CD8-positive, alpha-beta memory T cell (primary cell): ENCODE results near the gene PRR19. TPM values are rescaled to one million over a fixed set of nuclear protein-coding genes. Genes with fewer than 3 reads are reported as not detected.
A peak's percentile ranks its signal among the peaks of the same experiment; 100 is the strongest.

Experiments
- CTCF ChIA-PET: fragments of 350-600 bp; sonication (Branson Sonifier 250); formaldehyde crosslinking; loops from one replicate; lab custom pipeline; 2021; ENCODE audit warnings: antibody characterized with exemption; lab: Charles Lee
- POLR2A ChIA-PET: fragments of 350-600 bp; sonication (Branson Sonifier 250); formaldehyde crosslinking; loops from one replicate; lab custom pipeline; 2021; ENCODE audit warnings: antibody characterized with exemption; lab: Charles Lee
- DNase-seq, 5 donors: peaks; one replicate each; pipeline versions ENCODE4 v3.0.0 to v3.0.0-alpha.2; 2020 to 2022; ENCODE audit warnings: mixed read lengths in 1 of 5
- H3K27ac ChIP-seq: one replicate; pipeline ENCODE4 v1.7.0; 2013; ENCODE audit warnings: low read depth, mild to moderate bottlenecking, low read length, moderate library complexity
- H3K27me3 ChIP-seq: 2 replicates; pipeline ENCODE4 v1.7.0; 2013; ENCODE audit warnings: low read length, mild to moderate bottlenecking; ENCODE audit not compliant: insufficient read depth, poor library complexity, severe bottlenecking
- H3K36me3 ChIP-seq: 2 replicates; pipeline ENCODE4 v1.7.0; 2013; ENCODE audit warnings: mild to moderate bottlenecking, low read length, moderate library complexity; ENCODE audit not compliant: insufficient read depth
- H3K4me1 ChIP-seq: 2 replicates; pipeline ENCODE4 v1.7.0; 2013; ENCODE audit warnings: mild to moderate bottlenecking, low read length, moderate library complexity; ENCODE audit not compliant: insufficient read depth
- H3K4me3 ChIP-seq: 2 replicates; pipeline ENCODE4 v1.7.0; 2013; ENCODE audit warnings: mild to moderate bottlenecking, low read length
- H3K9me3 ChIP-seq: 2 replicates; pipeline ENCODE4 v1.7.0; 2013; ENCODE audit warnings: mild to moderate bottlenecking, low read length
- H3K27ac Mint-ChIP-seq, 8 donors: one replicate each; pipeline ENCODE4 v1.8.0; 2020 to 2021; ENCODE audit warnings: mixed read lengths in 8 of 8, mild to moderate bottlenecking in 6 of 8, inconsistent platforms in 3 of 8, moderate library complexity in 3 of 8
- H3K27me3 Mint-ChIP-seq, 2 donors: one replicate each; pipeline ENCODE4 v1.8.0; 2020 to 2021; ENCODE audit warnings: mixed read lengths in 2 of 2, mild to moderate bottlenecking in 1 of 2, moderate library complexity in 1 of 2
- H3K36me3 Mint-ChIP-seq, 3 donors: one replicate each; pipeline ENCODE4 v1.8.0; 2020 to 2021; ENCODE audit warnings: mixed read lengths in 3 of 3, inconsistent platforms in 1 of 3, mild to moderate bottlenecking in 1 of 3
- H3K4me1 Mint-ChIP-seq, 3 donors: one replicate each; pipeline ENCODE4 v1.8.0; 2020 to 2021; ENCODE audit warnings: mixed read lengths in 3 of 3, inconsistent platforms in 1 of 3, mild to moderate bottlenecking in 1 of 3
- H3K4me3 Mint-ChIP-seq, 7 donors: one replicate each; pipeline ENCODE4 v1.8.0; 2020 to 2021; ENCODE audit warnings: mixed read lengths in 7 of 7, mild to moderate bottlenecking in 6 of 7, moderate library complexity in 4 of 7, inconsistent platforms in 2 of 7
- H3K9me3 Mint-ChIP-seq, 5 donors: one replicate each; pipeline ENCODE4 v1.8.0; 2020 to 2022; ENCODE audit warnings: mixed read lengths in 5 of 5, mild to moderate bottlenecking in 3 of 5, moderate library complexity in 2 of 5, inconsistent platforms in 1 of 5
- polyA plus RNA-seq: library from polyadenylated mRNA; unstranded; fragments of 300-500 nt; fragmentation: Illumina TruSeq; gene quantifications from one replicate; pipeline ENCODE4 v1.2.3, GENCODE V29; 2021
- total RNA-seq, 2 experiments: library from RNA; stranded (reverse); gene quantifications; one replicate each; pipeline ENCODE4 v1.2.3, GENCODE V29; 2021

The PRR19 gene
- total and polyA plus RNA-seq, 3 experiments from 2014 or later: 0.64 to 1.0 (median 0.73) TPM

DNA sequence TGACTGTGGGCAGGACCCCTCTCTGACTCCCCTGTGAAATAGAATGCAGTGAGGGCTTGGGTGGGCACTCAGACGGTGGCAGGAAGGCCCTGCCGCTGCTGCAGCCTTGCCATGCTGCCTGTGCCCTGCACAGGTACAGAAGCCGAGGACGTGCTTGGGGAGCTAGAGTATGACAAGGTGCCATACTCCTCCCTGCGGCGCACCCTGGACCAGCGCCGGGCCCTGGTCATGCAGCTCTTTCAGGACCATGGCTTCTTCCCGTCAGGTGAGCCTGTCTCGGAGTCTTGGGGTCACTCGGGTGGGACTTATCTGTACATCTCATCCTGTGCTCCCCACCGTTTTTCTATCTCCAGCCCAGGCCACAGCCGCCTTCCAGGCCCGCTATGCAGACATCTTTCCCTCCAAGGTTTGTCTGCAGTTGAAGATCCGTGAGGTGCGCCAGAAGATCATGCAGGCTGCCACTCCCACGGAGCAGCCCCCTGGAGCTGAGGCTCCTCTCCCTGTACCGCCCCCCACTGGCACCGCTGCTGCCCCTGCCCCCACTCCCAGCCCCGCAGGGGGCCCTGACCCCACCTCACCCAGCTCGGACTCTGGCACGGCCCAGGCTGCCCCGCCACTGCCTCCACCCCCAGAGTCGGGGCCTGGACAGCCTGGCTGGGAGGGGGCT, 7.3 kb upstream of the PRR19 start:
- no peak overlapping the region for H3K27ac Mint-ChIP-seq
- ChIA-PET CTCF (interaction anchor here (1.0 to 2.9 kb wide), 3 partner anchors 14 to 162 kb away, joined by 3 to 16 read pairs (median 6); partner anchors contain the start of genes GSK3A and POU2F2), POLR2A (interaction anchor here (0.7 to 1.1 kb wide), 2 partner anchors 127 to 162 kb away, joined by 3 to 4 read pairs; partner anchors contain the start of gene POU2F2)
- H3K36me3 Mint-ChIP-seq: peaks cover 0 to 55% (median 2%) of the 10 kb centered on the region in 3 donors
- H3K27me3 Mint-ChIP-seq: no peaks in the 10 kb centered on the region
- peaks cover 5 to 13% (median 10%) of the 10 kb centered on the region in 3 donors for H3K4me1 Mint-ChIP-seq
- H3K27me3 ChIP-seq: no peaks in the 10 kb centered on the region
- no peaks in the 10 kb centered on the region for H3K4me1 ChIP-seq
- peaks cover 4% of the 10 kb centered on the region for H3K36me3 ChIP-seq
- DNase-seq: no peak
- H3K9me3 Mint-ChIP-seq: no peaks in the 10 kb centered on the region
- peak overlapping the region in 2 of 7 donors; percentile 10 to 36 for H3K4me3 Mint-ChIP-seq
- no peaks in the 10 kb centered on the region for H3K9me3 ChIP-seq
- H3K27ac ChIP-seq: no peak overlapping the region
- H3K4me3 ChIP-seq: no peak overlapping the region

DNA sequence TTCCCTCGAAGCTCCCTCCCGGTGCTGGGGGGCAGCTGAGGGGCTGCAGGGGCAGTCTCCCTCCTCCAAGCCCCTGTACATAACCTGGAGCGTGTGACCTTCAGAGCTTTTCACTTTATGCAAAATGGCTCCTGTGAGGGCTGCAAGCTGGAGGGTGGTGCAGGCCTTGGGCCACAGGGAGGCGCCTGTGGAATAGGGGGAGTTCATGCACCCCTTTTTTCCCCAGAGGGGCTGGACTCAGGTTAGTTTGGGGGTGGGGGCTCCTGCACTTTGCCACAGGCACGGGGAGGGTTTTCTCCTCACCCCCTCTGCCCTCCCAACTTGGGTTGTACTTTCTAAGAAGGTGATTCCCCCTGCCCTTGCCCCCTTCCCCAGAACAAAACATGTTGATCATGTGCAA, 6.6 kb upstream of the PRR19 start:
- Mint-ChIP-seq H3K27me3 (no peaks in the 10 kb centered on the region), H3K4me3 (no peak overlapping the region), H3K27ac (peak overlapping the region in 4 of 8 donors; percentile 6 to 61 (median 44)), H3K9me3 (no peaks in the 10 kb centered on the region), H3K36me3 (peaks cover 0 to 51% (median 2%) of the 10 kb centered on the region in 3 donors), H3K4me1 (peaks cover 5 to 16% (median 10%) of the 10 kb centered on the region in 3 donors)
- no peaks in the 10 kb centered on the region for H3K4me1 ChIP-seq
- DNase-seq: no peak
- no peak overlapping the region for H3K4me3 ChIP-seq
- no peaks in the 10 kb centered on the region for H3K36me3 ChIP-seq
- CTCF ChIA-PET: interaction anchor here (0.7 to 2.9 kb wide), 5 partner anchors 13 to 185 kb away, joined by 3 to 16 read pairs (median 5); partner anchors contain the start of genes GSK3A and POU2F2
- no peak overlapping the region for H3K27ac ChIP-seq
- no peaks in the 10 kb centered on the region for H3K27me3 ChIP-seq
- POLR2A ChIA-PET: interaction anchor here (1.1 kb wide), 1 partner anchor 163 kb away, joined by 3 read pairs; the partner anchor contains the start of gene POU2F2
- H3K9me3 ChIP-seq: no peaks in the 10 kb centered on the region

- H3K4me3 ChIP-seq: no peak overlapping the region
- H3K27ac ChIP-seq: no peak overlapping the region
- POLR2A ChIA-PET: interaction anchor here (0.9 to 1.1 kb wide), 2 partner anchors 26 to 163 kb away, joined by 3 read pairs; partner anchors contain the start of gene POU2F2
- Mint-ChIP-seq H3K9me3 (no peaks in the 10 kb centered on the region), H3K27me3 (no peaks in the 10 kb centered on the region), H3K4me1 (peaks cover 5 to 17% (median 10%) of the 10 kb centered on the region in 3 donors), H3K27ac (peak overlapping the region in 5 of 8 donors; percentile 55 to 70 (median 61)), H3K4me3 (no peak overlapping the region), H3K36me3 (peaks cover 0 to 47% (median 2%) of the 10 kb centered on the region in 3 donors)
- no peaks in the 10 kb centered on the region for H3K27me3 ChIP-seq
- no peaks in the 10 kb centered on the region for H3K36me3 ChIP-seq
- CTCF ChIA-PET: interaction anchor here (0.6 to 2.9 kb wide), 20 partner anchors 10 to 193 kb away, joined by 3 to 16 read pairs (median 4); partner anchors contain the start of genes GSK3A and POU2F2
- no peaks in the 10 kb centered on the region for H3K9me3 ChIP-seq
- peak; percentile 77 to 92 (median 85) for DNase-seq
- H3K4me1 ChIP-seq: no peaks in the 10 kb centered on the region
Measured at GRCh38 chr19:42295831-42296525, 6.0 kb upstream of the PRR19 start.

- H3K9me3 Mint-ChIP-seq: no peaks in the 10 kb centered on the region
- H3K27me3 Mint-ChIP-seq: no peaks in the 10 kb centered on the region
- H3K4me3 Mint-ChIP-seq: no peak overlapping the region
- POLR2A ChIA-PET: no interaction called here
- H3K36me3 Mint-ChIP-seq: peaks cover 0 to 37% (median 2%) of the 10 kb centered on the region in 3 donors
- CTCF ChIA-PET: interaction anchor here (0.9 to 2.1 kb wide), 7 partner anchors 18 to 195 kb away, joined by 3 to 10 read pairs (median 6); no protein-coding TSS in a partner anchor
- Histone ChIP-seq H3K4me3 (no peak overlapping the region), H3K36me3 (no peaks in the 10 kb centered on the region), H3K27me3 (no peaks in the 10 kb centered on the region), H3K27ac (no peak overlapping the region), H3K4me1 (peaks cover 5% of the 10 kb centered on the region), H3K9me3 (no peaks in the 10 kb centered on the region)
- DNase-seq: no peak
- peak overlapping the region in 2 of 8 donors; percentile 61 to 66 for H3K27ac Mint-ChIP-seq
- peaks cover 11 to 20% (median 15%) of the 10 kb centered on the region in 3 donors for H3K4me1 Mint-ChIP-seq
Measured at GRCh38 chr19:42297039-42297438, 4.9 kb upstream of the PRR19 start.

DNA sequence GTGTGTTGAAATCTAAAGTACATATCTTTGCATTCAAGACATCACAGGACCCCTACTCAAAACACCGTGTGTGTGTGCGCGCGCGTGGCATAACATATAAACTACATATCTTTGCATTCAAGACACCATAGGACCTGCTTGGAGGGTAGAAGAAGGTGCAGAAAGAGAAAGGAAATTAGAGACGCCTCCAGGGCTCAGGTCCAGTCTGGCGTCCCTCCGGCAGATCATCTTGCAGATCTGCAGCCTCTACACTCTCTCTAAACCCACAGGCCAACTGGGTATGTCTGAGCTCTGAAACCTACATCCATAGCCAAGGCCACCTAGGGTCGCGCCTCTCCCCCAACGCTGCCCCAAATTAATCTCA, 1.2 kb downstream of the PRR19 start:
- no peaks in the 10 kb centered on the region for H3K9me3 Mint-ChIP-seq
- peaks cover 16% of the 10 kb centered on the region for H3K4me1 ChIP-seq
- H3K4me3 Mint-ChIP-seq: peak overlapping the region; percentile 88 to 93 (median 90)
- peak overlapping the region in 7 of 8 donors; percentile 57 to 93 (median 77) for H3K27ac Mint-ChIP-seq
- peak overlapping the region; percentile 43 for H3K27ac ChIP-seq
- no peak for DNase-seq
- no peaks in the 10 kb centered on the region for H3K9me3 ChIP-seq
- H3K27me3 ChIP-seq: no peaks in the 10 kb centered on the region
- peaks cover 0 to 3% of the 10 kb centered on the region in 2 donors for H3K27me3 Mint-ChIP-seq
- peaks cover 0 to 3% (median 1%) of the 10 kb centered on the region in 3 donors for H3K36me3 Mint-ChIP-seq
- H3K4me3 ChIP-seq: peak overlapping the region; percentile 79
- ChIA-PET CTCF (interaction anchor here (1.6 kb wide), 1 partner anchor 21 kb away, joined by 3 read pairs; no protein-coding TSS in a partner anchor), POLR2A (interaction anchor here (1.0 kb wide), 1 partner anchor 58 kb away, joined by 3 read pairs; no protein-coding TSS in a partner anchor)
- peaks cover 19 to 31% (median 25%) of the 10 kb centered on the region in 3 donors for H3K4me1 Mint-ChIP-seq
- H3K36me3 ChIP-seq: no peaks in the 10 kb centered on the region

GRCh38 chr19:42303876-42304275, 1.9 kb downstream of the PRR19 start:
- Histone ChIP-seq H3K4me3 (no peak overlapping the region), H3K4me1 (peaks cover 16% of the 10 kb centered on the region), H3K9me3 (no peaks in the 10 kb centered on the region), H3K36me3 (no peaks in the 10 kb centered on the region), H3K27me3 (no peaks in the 10 kb centered on the region), H3K27ac (no peak overlapping the region)
- peaks cover 19 to 31% (median 25%) of the 10 kb centered on the region in 3 donors for H3K4me1 Mint-ChIP-seq
- ChIA-PET POLR2A (interaction anchor here (0.6 kb wide), 1 partner anchor 200 kb away, joined by 3 read pairs; no protein-coding TSS in a partner anchor), CTCF (interaction anchor here (0.6 to 0.8 kb wide), 3 partner anchors 40 to 173 kb away, joined by 3 read pairs; no protein-coding TSS in a partner anchor)
- H3K9me3 Mint-ChIP-seq: no peaks in the 10 kb centered on the region
- peaks cover 0 to 3% of the 10 kb centered on the region in 2 donors for H3K27me3 Mint-ChIP-seq
- H3K36me3 Mint-ChIP-seq: peaks cover 0 to 3% (median 1%) of the 10 kb centered on the region in 3 donors
- peak overlapping the region in 2 of 8 donors; percentile 46 to 77 for H3K27ac Mint-ChIP-seq
- DNase-seq: no peak
- H3K4me3 Mint-ChIP-seq: peak overlapping the region in 5 of 7 donors; percentile 24 to 93 (median 80)

GRCh38 chr19:42306646-42307045, 4.7 kb downstream of the PRR19 start:
- CTCF ChIA-PET: no interaction called here
- H3K4me1 Mint-ChIP-seq: peaks cover 13 to 20% (median 20%) of the 10 kb centered on the region in 3 donors
- no peak overlapping the region for H3K4me3 Mint-ChIP-seq
- no peaks in the 10 kb centered on the region for H3K9me3 ChIP-seq
- H3K36me3 Mint-ChIP-seq: peaks cover 0 to 1% (median 0%) of the 10 kb centered on the region in 3 donors
- no peak overlapping the region for H3K27ac ChIP-seq
- H3K27ac Mint-ChIP-seq: no peak overlapping the region
- no peaks in the 10 kb centered on the region for H3K9me3 Mint-ChIP-seq
- no peaks in the 10 kb centered on the region for H3K36me3 ChIP-seq
- H3K27me3 Mint-ChIP-seq: peaks cover 8 to 9% of the 10 kb centered on the region in 2 donors
- peaks cover 14% of the 10 kb centered on the region for H3K4me1 ChIP-seq
- no peak for DNase-seq
- H3K4me3 ChIP-seq: no peak overlapping the region
- POLR2A ChIA-PET: no interaction called here
- peaks cover 4% of the 10 kb centered on the region for H3K27me3 ChIP-seq
